Measurements from ENCODE around the gene PNPLA5. TPM values are rescaled to one million over a fixed set of nuclear protein-coding genes. Genes with fewer than 3 reads are reported as not detected.

PNPLA5 gene
- total and polyA plus RNA-seq, 2 of the 8 experiments (the other 6 are each of a cell fraction or from before 2014, with no cell fraction given), result 3.9 to 6.8 TPM

DNA sequence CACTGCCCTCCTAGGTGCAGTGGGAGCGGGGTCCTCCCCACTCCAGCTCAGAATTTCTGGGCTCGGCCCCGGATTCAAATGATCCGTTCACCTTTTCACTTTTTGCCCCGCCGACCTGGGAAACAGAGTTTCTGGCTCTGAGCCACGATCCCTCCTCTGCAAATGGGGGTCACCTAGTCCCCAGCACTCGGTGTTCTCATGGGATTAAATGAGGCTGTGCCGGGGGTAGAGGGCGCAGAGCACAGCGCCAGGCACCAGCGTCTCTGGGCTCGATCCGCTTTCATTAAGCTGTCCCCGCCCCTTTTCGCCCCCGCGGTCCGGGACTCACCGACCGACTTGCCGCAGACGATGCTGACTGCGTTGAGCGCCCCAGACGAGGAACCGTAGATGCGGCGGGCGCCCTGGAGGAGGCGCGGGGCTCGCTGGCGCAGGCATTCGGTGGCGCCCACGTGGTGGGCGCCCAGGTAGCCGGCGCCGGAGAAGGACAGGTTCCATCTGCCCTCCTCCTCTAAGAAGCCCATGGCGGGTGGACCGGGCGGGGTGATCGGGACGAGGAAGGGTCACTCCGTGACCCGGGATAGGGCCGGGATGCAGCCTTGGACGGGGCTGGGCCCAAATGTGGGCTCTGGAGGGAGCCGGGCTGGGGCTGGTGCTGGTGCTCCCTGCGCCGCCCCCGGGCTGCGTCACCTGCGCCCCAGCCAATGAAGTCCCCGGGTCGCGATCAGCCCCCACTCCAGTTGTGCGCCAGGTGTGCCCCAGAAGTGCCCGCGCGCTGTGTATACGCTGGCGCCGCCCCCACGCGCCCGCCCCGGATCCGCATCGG lies at the start of gene PNPLA5 (continued):
- TF ChIP-seq SUZ12 (IDR thresholded peaks at IDR 0.05; ENCODE audit: low read length) (no peak), CREB1 (IDR thresholded peaks at IDR 0.05) (peak; percentile 69), POLR2AphosphoS5 (IDR thresholded peaks at IDR 0.05; ENCODE audit: low read depth, low read length) (no peak; the same call in 1 of the 2 replicates), CBX5 (IDR thresholded peaks at IDR 0.05; ENCODE audit: low read depth, low read length) (no peak), BCL11A (IDR thresholded peaks at IDR 0.05; ENCODE audit: low read depth in 2 of 2, low read length in 2 of 2) (no peak), SRF (IDR thresholded peaks at IDR 0.05; ENCODE audit: low read depth, low read length) (no peak), CTCF (IDR thresholded peaks at IDR 0.05; ENCODE audit: control extremely low read depth in 1 of 3, insufficient read depth in 1 of 3, low read depth in 1 of 3, low read length in 3 of 3) (peak; percentile 7 to 32 (median 20); a peak in 2 of 4 replicates), SP4 (IDR thresholded peaks at IDR 0.05; ENCODE audit: low read length) (0 out of 2 replicates have a peak, but pooled peaks have one; percentile 21), SIRT6 (IDR thresholded peaks at IDR 0.05; ENCODE audit: low read length) (no peak), RAD21 (IDR thresholded peaks at IDR 0.05 in 1 of 2, conservative IDR thresholded peaks at IDR 0.05 in 1 of 2; ENCODE audit: low read depth in 2 of 2, low read length in 2 of 2) (no peak; a peak in 1 of 4 replicates), ZNF274 (IDR thresholded peaks at IDR 0.05; ENCODE audit: borderline replicate concordance, extremely low read depth, low read length) (no peak), KDM4A (IDR thresholded peaks at IDR 0.05; ENCODE audit: low read depth, low read length, severe bottlenecking) (peak; percentile 70), JUND (IDR thresholded peaks at IDR 0.05; ENCODE audit: low read length) (no peak), HDAC2 (IDR thresholded peaks at IDR 0.05; ENCODE audit: borderline replicate concordance in 1 of 2, low read depth in 2 of 2, low read length in 2 of 2) (peak in 1 of 2 experiments; percentile 31; a peak in 1 of 4 replicates), EP300 (IDR thresholded peaks at IDR 0.05; ENCODE audit: borderline replicate concordance in 1 of 2, low read depth in 2 of 2, low read length in 2 of 2) (no peak), PHF8 (conservative IDR thresholded peaks at IDR 0.05; ENCODE audit: low read depth, low read length) (peak; percentile 79), SAP30 (IDR thresholded peaks at IDR 0.05; ENCODE audit: insufficient read depth, insufficient replicate concordance, low read length) (no peak)
- TF ChIP-seq, protein P1, sequence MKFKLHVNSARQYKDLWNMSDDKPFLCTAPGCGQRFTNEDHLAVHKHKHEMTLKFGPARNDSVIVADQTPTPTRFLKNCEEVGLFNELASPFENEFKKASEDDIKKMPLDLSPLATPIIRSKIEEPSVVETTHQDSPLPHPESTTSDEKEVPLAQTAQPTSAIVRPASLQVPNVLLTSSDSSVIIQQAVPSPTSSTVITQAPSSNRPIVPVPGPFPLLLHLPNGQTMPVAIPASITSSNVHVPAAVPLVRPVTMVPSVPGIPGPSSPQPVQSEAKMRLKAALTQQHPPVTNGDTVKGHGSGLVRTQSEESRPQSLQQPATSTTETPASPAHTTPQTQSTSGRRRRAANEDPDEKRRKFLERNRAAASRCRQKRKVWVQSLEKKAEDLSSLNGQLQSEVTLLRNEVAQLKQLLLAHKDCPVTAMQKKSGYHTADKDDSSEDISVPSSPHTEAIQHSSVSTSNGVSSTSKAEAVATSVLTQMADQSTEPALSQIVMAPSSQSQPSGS (IDR thresholded peaks at IDR 0.05; ENCODE audit: low read length), result no peak
